ENCODE results near the gene FPR2. TPM values are rescaled to one million over a fixed set of nuclear protein-coding genes. Genes with fewer than 3 reads are reported as not detected.
"Not testable (repeated sequence)": the region's sequence is repeated elsewhere in the genome, so short reads cannot be mapped to it uniquely, and the experiment has no call there.

The FPR2 gene
- total RNA-seq, 2 donors from 2014 or later, result not detected

- not testable (repeated sequence) for H3K27ac Mint-ChIP-seq; H3K27me3 Mint-ChIP-seq (ENCODE audit: low read depth); H3K4me1 Mint-ChIP-seq (ENCODE audit: low read depth)
These were observed 45.6 kb downstream of the FPR2 start for GRCh38 chr19:51806571-51806970.

GRCh38 chr19:51807111-51807701 lies 46.2 kb downstream of the FPR2 start:
- peaks cover 2 to 4% of the 10 kb centered on the region in 2 donors for H3K36me3 Mint-ChIP-seq (ENCODE audit: insufficient read depth in 2 of 2)
- ATAC-seq (replicated peaks in 1 of 2) (no peak), DNase-seq (no peak)
- no peaks in the 10 kb centered on the region for H3K27me3 Mint-ChIP-seq (ENCODE audit: low read depth)
- H3K4me3 Mint-ChIP-seq, result no peak overlapping the region
- no peaks in the 10 kb centered on the region for H3K4me1 Mint-ChIP-seq (ENCODE audit: low read depth)
- peaks cover 7 to 9% of the 10 kb centered on the region in 2 donors for H3K9me3 Mint-ChIP-seq
- no peak overlapping the region for H3K27ac Mint-ChIP-seq

More at GRCh38 chr19:51806571-51806970, 45.6 kb downstream of the FPR2 start:
- ATAC-seq (replicated peaks in 1 of 2); H3K36me3 Mint-ChIP-seq (ENCODE audit: insufficient read depth in 2 of 2); H3K9me3 Mint-ChIP-seq; DNase-seq; H3K4me3 Mint-ChIP-seq: not testable (repeated sequence)

- Mint-ChIP-seq H3K9me3 (peaks cover 7 to 12% of the 10 kb centered on the region in 2 donors), H3K36me3 (ENCODE audit: insufficient read depth in 2 of 2) (peaks cover 2 to 4% of the 10 kb centered on the region in 2 donors), H3K27me3 (ENCODE audit: low read depth) (no peaks in the 10 kb centered on the region), H3K4me3 (no peak overlapping the region), H3K4me1 (ENCODE audit: low read depth) (no peaks in the 10 kb centered on the region), H3K27ac (no peak overlapping the region)
- ATAC-seq (replicated peaks in 1 of 2) (no peak), DNase-seq (no peak)
These were observed 46.9 kb downstream of the FPR2 start for GRCh38 chr19:51807925-51808324.

- ATAC-seq (replicated peaks in 1 of 2) (no peak), DNase-seq (no peak)
- peaks cover 7 to 10% of the 10 kb centered on the region in 2 donors for H3K9me3 Mint-ChIP-seq
- H3K4me3 Mint-ChIP-seq, result no peak overlapping the region
- no peaks in the 10 kb centered on the region for H3K27me3 Mint-ChIP-seq (ENCODE audit: low read depth)
- H3K27ac Mint-ChIP-seq, result no peak overlapping the region
- no peaks in the 10 kb centered on the region for H3K4me1 Mint-ChIP-seq (ENCODE audit: low read depth)
- H3K36me3 Mint-ChIP-seq (ENCODE audit: insufficient read depth in 2 of 2), result peaks cover 2 to 4% of the 10 kb centered on the region in 2 donors
These were observed 47.5 kb downstream of the FPR2 start for GRCh38 chr19:51808333-51808986.

- peaks cover 7 to 10% of the 10 kb centered on the region in 2 donors for H3K9me3 Mint-ChIP-seq
- H3K36me3 Mint-ChIP-seq (ENCODE audit: insufficient read depth in 2 of 2), result peaks cover 2 to 10% of the 10 kb centered on the region in 2 donors
- no peak overlapping the region for H3K27ac Mint-ChIP-seq
- no peak overlapping the region for H3K4me3 Mint-ChIP-seq
- H3K27me3 Mint-ChIP-seq (ENCODE audit: low read depth), result no peaks in the 10 kb centered on the region
- ATAC-seq (replicated peaks in 1 of 2) (no peak), DNase-seq (no peak)
- no peaks in the 10 kb centered on the region for H3K4me1 Mint-ChIP-seq (ENCODE audit: low read depth)
These were observed 48.8 kb downstream of the FPR2 start for GRCh38 chr19:51809787-51810186.

- H3K27me3 Mint-ChIP-seq (ENCODE audit: low read depth), result no peaks in the 10 kb centered on the region
- no peak overlapping the region for H3K4me3 Mint-ChIP-seq
- no peak overlapping the region for H3K27ac Mint-ChIP-seq
- peaks cover 7 to 10% of the 10 kb centered on the region in 2 donors for H3K9me3 Mint-ChIP-seq
- H3K4me1 Mint-ChIP-seq (ENCODE audit: low read depth), result no peaks in the 10 kb centered on the region
- peaks cover 2 to 10% of the 10 kb centered on the region in 2 donors for H3K36me3 Mint-ChIP-seq (ENCODE audit: insufficient read depth in 2 of 2)
- DNase-seq, result no peak
- ATAC-seq (replicated peaks in 1 of 2), result no peak
These were observed 49.2 kb downstream of the FPR2 start for GRCh38 chr19:51810223-51810622.

GRCh38 chr19:51811344-51811743 lies 50.4 kb downstream of the FPR2 start:
- H3K27me3 Mint-ChIP-seq (ENCODE audit: low read depth), result no peaks in the 10 kb centered on the region
- H3K27ac Mint-ChIP-seq, result no peak overlapping the region
- peaks cover 2 to 8% of the 10 kb centered on the region in 2 donors for H3K36me3 Mint-ChIP-seq (ENCODE audit: insufficient read depth in 2 of 2)
- DNase-seq (no peak), ATAC-seq (replicated peaks in 1 of 2) (no peak)
- no peaks in the 10 kb centered on the region for H3K4me1 Mint-ChIP-seq (ENCODE audit: low read depth)
- H3K4me3 Mint-ChIP-seq, result no peak overlapping the region
- peaks cover 7 to 9% of the 10 kb centered on the region in 2 donors for H3K9me3 Mint-ChIP-seq

GRCh38 chr19:51815043-51815442 lies 54.1 kb downstream of the FPR2 start:
- Mint-ChIP-seq H3K36me3 (ENCODE audit: insufficient read depth in 2 of 2) (peaks cover 5 to 12% of the 10 kb centered on the region in 2 donors), H3K9me3 (peaks cover 11 to 25% of the 10 kb centered on the region in 2 donors), H3K27ac (no peak overlapping the region), H3K4me1 (ENCODE audit: low read depth) (no peaks in the 10 kb centered on the region), H3K27me3 (ENCODE audit: low read depth) (no peaks in the 10 kb centered on the region), H3K4me3 (no peak overlapping the region)
- no peak for ATAC-seq (replicated peaks in 1 of 2)
- DNase-seq, result no peak

- H3K4me3 Mint-ChIP-seq, result no peak overlapping the region
- H3K36me3 Mint-ChIP-seq (ENCODE audit: insufficient read depth in 2 of 2), result peaks cover 5 to 12% of the 10 kb centered on the region in 2 donors
- no peak for ATAC-seq (replicated peaks in 1 of 2)
- H3K4me1 Mint-ChIP-seq (ENCODE audit: low read depth), result no peaks in the 10 kb centered on the region
- H3K27ac Mint-ChIP-seq, result no peak overlapping the region
- peaks cover 13 to 29% of the 10 kb centered on the region in 2 donors for H3K9me3 Mint-ChIP-seq
- no peak for DNase-seq
- H3K27me3 Mint-ChIP-seq (ENCODE audit: low read depth), result no peaks in the 10 kb centered on the region
These were observed 55.7 kb downstream of the FPR2 start for GRCh38 chr19:51816711-51817110.

GRCh38 chr19:51820011-51820410 lies 59.0 kb downstream of the FPR2 start:
- peaks cover 12% of the 10 kb centered on the region in 2 donors for H3K36me3 Mint-ChIP-seq (ENCODE audit: insufficient read depth in 2 of 2)
- no peak overlapping the region for H3K4me3 Mint-ChIP-seq
- H3K9me3 Mint-ChIP-seq, result peaks cover 22 to 33% of the 10 kb centered on the region in 2 donors
- no peak for ATAC-seq (replicated peaks in 1 of 2)
- H3K27ac Mint-ChIP-seq, result no peak overlapping the region
- no peak for DNase-seq
- no peaks in the 10 kb centered on the region for H3K27me3 Mint-ChIP-seq (ENCODE audit: low read depth)
- H3K4me1 Mint-ChIP-seq (ENCODE audit: low read depth), result no peaks in the 10 kb centered on the region

Other genes starting within 250 kb of the FPR2 start
- not detected for gene SIGLEC6, start 229.5 kb upstream of the FPR2 start, total RNA-seq
- gene ZNF175, start 189.9 kb upstream of the FPR2 start, total RNA-seq, result 10 to 100 TPM; 11.1 to 13.3 TPM
- gene SIGLEC5, start 130.8 kb upstream of the FPR2 start, total RNA-seq, result not detected
- under 1 TPM in 1 of 2 donors, not detected in 1; 0.38 TPM for gene SIGLEC14, start 114.4 kb upstream of the FPR2 start, total RNA-seq
- gene SPACA6, start 67.8 kb upstream of the FPR2 start, total RNA-seq, result 1 to 10 TPM; 3.6 to 7.5 TPM
- not detected for gene HAS1, start 37.2 kb upstream of the FPR2 start, total RNA-seq
- not detected for gene FPR1, start 9.3 kb upstream of the FPR2 start, total RNA-seq
- gene FPR3, start 34.0 kb downstream of the FPR2 start, total RNA-seq, result not detected
- gene ZNF577, start 126.8 kb downstream of the FPR2 start, total RNA-seq, result 10 to 100 TPM in 1 of 2 donors, 1 to 10 TPM in 1; 9.4 to 11.0 TPM
- gene ZNF649, start 143.8 kb downstream of the FPR2 start, total RNA-seq, result 10 to 100 TPM; 11.0 to 17.8 TPM
- gene ZNF613, start 166.3 kb downstream of the FPR2 start, total RNA-seq, result 1 to 10 TPM; 4.2 to 4.3 TPM
- 10 to 100 TPM; 10.9 to 15.6 TPM for gene ZNF350, start 225.7 kb downstream of the FPR2 start, total RNA-seq
- 10 to 100 TPM; 10.2 to 11.8 TPM for gene ZNF615, start 247.0 kb downstream of the FPR2 start, total RNA-seq